NK-92 treated with Interleukin-12 subunit alpha and Interleukin-12 subunit beta, amount 100 ng/mL, for 24 hours (cell line): Measurements from ENCODE around the gene RIMBP2.

Experiments
- DNase-seq: peaks from one replicate; lab custom pipeline; 2025; lab: John Stamatoyannopoulos, UW

RIMBP2 gene

DNA sequence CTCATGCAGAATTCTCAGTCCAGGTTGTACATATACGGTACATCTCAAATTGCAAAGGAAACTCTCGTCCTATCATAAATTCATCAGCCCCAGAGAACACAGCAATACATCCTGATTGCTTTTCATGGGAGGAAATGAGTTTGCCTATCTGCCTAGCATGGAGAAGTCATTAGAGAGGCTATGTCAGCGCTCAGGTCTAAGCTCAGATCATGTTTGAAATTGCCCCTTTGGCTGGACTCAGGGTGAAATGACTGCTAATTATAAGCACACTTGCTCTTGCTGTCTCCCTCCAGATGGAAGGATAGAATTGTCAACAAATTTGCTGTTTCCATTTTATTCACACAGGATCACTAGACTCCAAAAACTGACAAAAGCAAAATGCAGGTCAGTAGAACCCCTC, 178.4 kb downstream of the RIMBP2 start:
- DNase-seq, result no peak

GRCh38 chr12:130537051-130537450, 179.0 kb downstream of the RIMBP2 start:
- DNase-seq, result no peak

- no peak for DNase-seq
Observed at GRCh38 chr12:130530429-130530828, 185.7 kb downstream of the RIMBP2 start.

DNA sequence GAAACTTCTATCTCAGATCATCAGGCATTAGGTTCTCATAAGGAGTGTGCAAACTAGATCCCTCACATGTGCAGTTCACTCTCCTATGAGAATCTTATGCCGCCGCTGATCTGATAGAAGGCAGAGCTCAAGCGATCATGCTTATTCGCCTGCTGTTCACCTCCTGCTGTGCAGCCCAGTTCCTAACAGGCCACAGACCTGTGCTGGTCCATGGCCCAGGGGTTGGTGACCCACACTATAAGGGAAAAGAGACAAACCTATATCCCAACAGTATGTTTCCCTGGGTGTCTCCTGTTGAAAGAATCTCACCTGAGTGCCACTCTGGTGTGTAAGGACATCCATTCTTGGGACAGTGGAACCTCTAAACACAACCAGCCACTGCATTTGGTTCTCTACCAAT, 186.3 kb downstream of the RIMBP2 start:
- no peak for DNase-seq

DNA sequence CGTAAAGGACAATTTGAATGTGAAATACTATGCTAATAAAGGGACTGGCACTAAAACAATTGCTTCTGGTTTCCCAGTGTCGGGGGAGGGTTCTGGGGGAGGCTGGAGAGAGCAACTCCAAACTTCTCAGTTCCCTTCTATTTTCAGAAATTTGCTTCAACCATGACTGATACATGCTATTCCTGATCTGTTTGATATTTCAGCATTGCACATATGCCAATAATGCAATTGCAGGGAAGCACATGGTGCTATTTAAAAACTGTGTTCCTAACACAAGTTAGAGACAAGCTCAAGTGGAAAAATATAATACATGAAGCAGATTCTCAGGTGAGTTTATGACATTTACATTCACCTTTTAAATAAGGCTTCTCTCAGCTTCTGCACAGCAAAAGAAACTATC, 188.9 kb downstream of the RIMBP2 start:
- no peak for DNase-seq

- no peak for DNase-seq
Observed at GRCh38 chr12:130526813-130527212, 189.3 kb downstream of the RIMBP2 start.

- DNase-seq, result no peak
Observed at GRCh38 chr12:130525384-130526172, 190.5 kb downstream of the RIMBP2 start.

DNA sequence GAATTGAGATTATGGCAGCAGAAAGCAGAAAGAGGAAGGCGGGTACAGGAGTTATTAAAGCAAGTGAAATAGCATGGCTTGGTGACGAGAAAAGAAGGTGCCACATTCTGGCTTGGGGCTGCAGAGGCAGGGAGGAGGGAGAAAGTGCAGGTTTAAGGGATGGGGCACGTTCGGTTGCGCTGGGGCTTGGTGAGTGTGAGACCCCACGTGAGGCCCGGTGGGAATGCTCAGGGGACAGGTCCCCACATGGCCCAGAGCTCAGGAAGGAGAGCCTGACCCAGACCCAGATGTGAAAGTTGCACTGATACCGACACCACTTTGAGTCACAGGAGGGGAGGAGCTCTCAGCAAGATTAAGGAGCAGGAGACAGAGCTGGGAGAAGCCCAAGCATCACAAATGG, 191.3 kb downstream of the RIMBP2 start:
- no peak for DNase-seq

GRCh38 chr12:130523863-130524614, 192.1 kb downstream of the RIMBP2 start:
- DNase-seq, result no peak

- DNase-seq, result no peak
Observed at GRCh38 chr12:130523208-130523607, 192.9 kb downstream of the RIMBP2 start.

- no peak for DNase-seq
Observed at GRCh38 chr12:130522244-130522834, 193.8 kb downstream of the RIMBP2 start.

DNA sequence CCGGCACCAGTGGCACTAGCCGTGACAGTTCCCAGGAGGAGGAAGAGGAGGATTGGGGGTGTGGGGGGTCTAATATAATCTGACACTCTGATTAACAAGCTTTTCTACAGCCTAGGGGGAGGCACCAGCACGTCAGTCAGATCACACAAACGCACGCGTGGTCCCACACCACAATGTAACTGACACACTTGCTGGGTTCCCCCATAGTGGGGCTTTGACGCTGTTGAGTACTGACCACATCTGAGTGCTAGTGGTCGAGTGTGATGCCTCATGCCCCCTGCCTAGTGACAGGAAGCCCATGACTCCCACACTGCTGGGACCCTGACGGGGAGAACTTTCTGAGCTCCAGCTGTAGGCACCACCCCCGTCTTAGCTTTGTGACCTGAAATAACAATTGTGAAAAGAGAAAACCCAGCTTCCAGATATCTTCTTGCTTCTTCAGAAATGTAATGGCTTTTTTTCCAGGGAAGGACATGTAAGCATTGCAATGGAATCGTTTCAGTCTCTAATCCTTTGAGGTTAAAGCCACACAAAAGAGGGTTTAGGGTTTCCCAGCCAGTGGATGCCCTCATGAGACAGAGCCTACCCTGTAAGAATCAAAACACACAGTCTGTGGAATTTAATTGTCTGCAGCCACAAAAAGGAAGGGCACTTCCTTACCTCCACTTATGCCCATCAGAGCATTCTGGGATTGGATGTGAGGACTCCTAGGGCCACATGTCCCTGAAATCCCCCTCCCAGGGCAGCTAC, 194.5 kb downstream of the RIMBP2 start:
- no peak for DNase-seq

- no peak for DNase-seq
Observed at GRCh38 chr12:130520784-130521183, 195.3 kb downstream of the RIMBP2 start.

DNA sequence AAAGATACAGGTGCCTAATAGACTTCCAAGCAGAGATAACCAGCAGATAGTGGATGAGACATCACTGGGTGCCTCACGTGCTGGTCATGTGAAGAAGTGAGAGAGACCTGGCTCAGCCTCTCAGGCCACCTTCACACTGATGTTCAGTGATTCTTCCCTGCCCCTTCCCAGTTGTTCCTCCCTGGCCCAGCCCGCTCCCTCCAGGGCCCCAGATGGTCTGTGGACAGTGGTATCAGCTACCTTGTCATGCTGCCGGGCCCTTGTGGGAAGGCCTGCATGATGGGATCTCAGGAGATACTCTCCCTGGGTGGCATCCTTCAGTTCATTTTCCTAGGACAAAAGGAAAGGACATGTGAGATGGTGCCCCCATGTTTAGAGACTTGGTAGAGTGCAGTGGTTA, 198.5 kb downstream of the RIMBP2 start:
- DNase-seq, result no peak

GRCh38 chr12:130514149-130514551, 201.9 kb downstream of the RIMBP2 start:
- no peak for DNase-seq

DNA sequence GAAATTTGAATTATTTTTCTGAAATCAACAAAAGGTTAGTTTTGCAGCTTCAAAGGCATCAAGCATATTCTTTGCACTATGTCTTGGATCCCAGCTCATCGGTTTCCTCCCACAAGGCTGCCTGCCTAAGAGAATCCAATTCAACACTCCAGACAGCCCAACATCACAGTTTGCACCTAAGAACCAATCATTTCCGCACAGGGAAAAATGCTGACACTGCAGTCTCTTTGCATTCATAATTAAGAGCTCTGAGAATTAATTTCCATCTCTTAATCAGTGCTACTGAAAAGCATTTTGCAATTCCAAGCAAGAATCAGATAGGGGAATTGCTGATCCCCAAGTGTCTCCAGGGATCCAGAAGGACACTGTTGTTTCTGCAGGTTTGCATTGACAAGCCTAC, 202.5 kb downstream of the RIMBP2 start:
- no peak for DNase-seq

DNA sequence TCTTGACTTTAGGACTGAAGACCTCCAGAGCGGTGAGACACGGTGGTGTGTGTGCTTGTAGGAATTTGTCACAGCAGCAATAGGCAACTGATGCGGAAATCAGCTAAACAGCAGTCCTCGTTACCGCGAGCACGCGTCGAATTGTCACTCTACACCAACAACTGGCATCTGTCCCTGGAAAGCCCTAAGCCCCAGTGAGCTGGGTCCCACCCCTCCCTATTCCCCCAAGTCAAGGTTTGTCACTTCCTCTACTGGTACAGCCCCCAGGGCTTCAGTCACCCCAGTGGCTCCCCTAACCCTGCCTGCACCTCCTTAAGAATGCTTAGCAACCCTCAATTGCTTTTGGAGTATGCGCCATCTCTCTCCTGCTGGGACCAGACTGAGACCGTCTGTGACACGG, 204.8 kb downstream of the RIMBP2 start:
- DNase-seq, result no peak

DNA sequence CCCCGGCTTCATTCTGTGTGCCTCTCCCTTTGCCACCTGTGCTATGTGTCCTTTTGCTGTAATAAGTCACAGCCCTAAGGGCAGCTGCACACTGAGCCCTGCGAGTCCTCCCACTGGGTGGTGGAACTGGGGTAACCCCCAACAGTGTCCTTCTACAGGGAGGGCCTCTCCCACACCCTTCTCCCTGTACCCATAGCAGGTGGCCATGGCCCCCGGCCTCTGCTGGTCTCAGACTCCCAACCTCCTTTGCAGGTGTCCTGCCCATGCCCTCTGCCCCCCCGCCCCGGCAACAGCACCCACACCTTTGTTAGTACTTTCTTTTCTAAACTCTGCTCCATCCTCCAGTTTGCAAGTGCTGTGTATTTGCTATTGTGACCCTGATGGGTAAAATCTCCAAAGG, 206.6 kb downstream of the RIMBP2 start:
- DNase-seq, result no peak

DNA sequence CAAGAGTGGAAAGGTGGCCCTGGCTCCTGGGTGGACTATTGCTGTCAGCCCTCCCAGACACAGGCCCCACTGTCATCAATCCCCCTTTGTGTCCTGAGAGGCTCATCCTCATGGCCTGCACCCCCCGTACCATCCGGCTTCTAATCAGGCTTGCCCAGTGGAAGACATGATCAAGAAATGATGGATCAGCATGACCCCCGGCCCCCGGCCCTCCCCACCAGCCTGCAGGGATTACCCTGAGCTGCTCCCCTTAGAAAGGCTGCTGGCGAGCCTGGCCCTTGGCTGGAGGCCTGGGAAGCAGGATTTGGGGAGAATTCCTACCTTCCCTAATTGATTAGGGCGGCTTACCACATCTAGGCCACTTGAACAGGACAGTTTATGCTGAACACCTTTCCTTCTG, 207.3 kb downstream of the RIMBP2 start:
- no peak for DNase-seq

GRCh38 chr12:130508318-130508717, 207.8 kb downstream of the RIMBP2 start:
- DNase-seq, result no peak

- DNase-seq, result no peak
Observed at GRCh38 chr12:130506844-130507243, 209.3 kb downstream of the RIMBP2 start.

DNA sequence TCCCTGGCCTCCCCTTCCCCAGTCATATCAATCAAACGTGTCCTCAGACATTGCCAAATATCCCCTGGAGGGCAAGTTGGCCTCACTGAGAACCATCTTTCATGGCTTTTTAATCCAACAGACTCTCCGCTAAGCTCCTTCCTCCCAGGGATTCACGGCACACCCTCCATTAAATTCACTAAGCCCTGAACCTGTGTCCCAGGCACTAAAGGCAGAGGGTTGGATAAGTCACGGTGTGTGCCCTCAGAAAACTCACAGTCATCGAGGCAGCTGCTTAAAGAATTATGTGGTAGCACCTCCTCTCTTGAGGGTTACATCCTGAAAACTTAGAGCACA, 211.3 kb downstream of the RIMBP2 start:
- no peak for DNase-seq
